Mucosa of stomach (tissue), 1 donor: Measurements from ENCODE around the gene DTX3L.
A peak's percentile ranks its signal among the peaks of the same experiment; 100 is the strongest.

Experiments
- H3K27me3 ChIP-seq: one replicate; pipeline ENCODE4 v1.7.0; 2013; ENCODE audit warnings: mild to moderate bottlenecking, low read length; ENCODE audit not compliant: control insufficient read depth, insufficient read depth
- H3K36me3 ChIP-seq: one replicate; pipeline ENCODE4 v1.7.0; 2013; ENCODE audit warnings: low read length; ENCODE audit not compliant: control insufficient read depth, insufficient read depth
- H3K4me1 ChIP-seq: one replicate; pipeline ENCODE4 v1.7.0; 2013; ENCODE audit warnings: mild to moderate bottlenecking, low read length; ENCODE audit not compliant: control insufficient read depth, insufficient read depth
- H3K4me3 ChIP-seq: one replicate; pipeline ENCODE4 v1.7.0; 2013; ENCODE audit warnings: low read length
- H3K9ac ChIP-seq: one replicate; pipeline ENCODE4 v1.7.0; 2013; ENCODE audit warnings: mild to moderate bottlenecking, low read length, moderate library complexity
- H3K9me3 ChIP-seq: one replicate; pipeline ENCODE4 v1.7.0; 2013; ENCODE audit warnings: mild to moderate bottlenecking, low read length, moderate library complexity; ENCODE audit not compliant: control insufficient read depth
- donor health status: Pancreatic carcinoma.

Gene DTX3L

DNA sequence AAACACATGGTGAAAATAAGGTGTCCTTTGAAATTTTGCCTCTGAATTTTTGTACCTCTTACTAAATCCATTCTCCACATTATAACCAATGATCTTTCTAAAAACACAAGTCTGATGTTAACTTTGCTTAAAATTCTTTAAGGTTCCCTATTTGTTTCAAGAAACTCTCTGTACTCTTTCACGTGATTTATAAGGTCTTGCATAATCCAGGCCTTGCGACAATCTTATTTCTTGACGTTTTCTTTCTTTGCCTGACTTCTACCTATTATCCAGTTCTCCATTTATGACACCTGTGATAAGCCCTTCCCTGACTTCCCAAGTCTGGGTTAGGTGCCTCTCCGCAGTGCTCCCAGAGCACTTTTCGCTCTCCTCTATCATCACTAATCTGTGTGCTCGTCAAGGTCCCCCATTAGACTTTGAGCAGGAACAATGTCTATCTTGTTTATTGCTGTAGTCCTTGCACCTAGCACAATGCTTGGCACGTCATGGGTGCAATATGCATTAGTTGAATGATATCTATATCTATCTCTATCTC, 25.1 kb upstream of the DTX3L start:
- Histone ChIP-seq H3K4me1 (no peaks in the 10 kb centered on the region), H3K9me3 (no peaks in the 10 kb centered on the region), H3K9ac (no peak overlapping the region), H3K27me3 (no peaks in the 10 kb centered on the region), H3K36me3 (peaks cover 14% of the 10 kb centered on the region), H3K4me3 (no peak overlapping the region)

DNA sequence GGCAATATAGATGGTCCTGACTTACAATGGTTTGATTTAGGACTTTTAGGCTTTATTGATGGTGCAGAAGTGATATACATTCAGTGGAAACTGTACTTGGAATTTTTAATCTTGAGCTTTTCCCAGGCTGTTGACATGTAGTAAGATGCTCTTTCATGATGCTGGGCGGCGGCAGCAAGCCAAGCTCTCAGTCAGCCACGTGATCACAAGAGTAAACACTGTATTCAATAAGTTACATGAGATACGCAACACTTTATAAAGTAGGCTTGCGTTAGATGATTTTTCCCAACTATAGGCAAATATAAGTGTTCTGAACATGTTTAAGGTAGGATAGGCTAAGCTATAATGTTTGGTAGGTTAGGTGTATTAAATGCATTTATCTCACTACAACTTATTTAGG, 18.0 kb upstream of the DTX3L start:
- Histone ChIP-seq H3K27me3 (no peaks in the 10 kb centered on the region), H3K9me3 (no peaks in the 10 kb centered on the region), H3K36me3 (peaks cover 15% of the 10 kb centered on the region), H3K4me1 (no peaks in the 10 kb centered on the region), H3K9ac (no peak overlapping the region), H3K4me3 (no peak overlapping the region)

DNA sequence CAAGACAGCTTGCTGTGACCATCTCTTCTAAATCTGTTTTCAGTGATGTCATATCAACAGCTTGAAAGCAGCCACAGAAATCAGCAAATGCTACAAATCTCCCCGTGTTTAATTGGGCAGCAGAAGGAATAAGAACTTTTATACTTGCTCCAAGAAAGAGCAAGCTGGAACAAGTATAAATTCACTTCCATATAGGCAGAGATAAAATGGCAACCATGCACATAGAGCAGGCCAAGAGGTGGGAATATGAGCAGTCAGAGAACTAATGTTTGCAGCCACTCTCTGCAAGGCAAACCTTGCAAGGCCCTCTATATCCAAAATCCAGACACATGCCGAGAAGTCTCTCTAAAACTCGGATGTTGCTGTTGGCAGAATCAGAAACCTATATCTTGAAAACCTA, 16.1 kb upstream of the DTX3L start:
- Histone ChIP-seq H3K4me3 (no peak overlapping the region), H3K4me1 (no peaks in the 10 kb centered on the region), H3K36me3 (peaks cover 15% of the 10 kb centered on the region), H3K27me3 (no peaks in the 10 kb centered on the region), H3K9me3 (no peaks in the 10 kb centered on the region), H3K9ac (no peak overlapping the region)

DNA sequence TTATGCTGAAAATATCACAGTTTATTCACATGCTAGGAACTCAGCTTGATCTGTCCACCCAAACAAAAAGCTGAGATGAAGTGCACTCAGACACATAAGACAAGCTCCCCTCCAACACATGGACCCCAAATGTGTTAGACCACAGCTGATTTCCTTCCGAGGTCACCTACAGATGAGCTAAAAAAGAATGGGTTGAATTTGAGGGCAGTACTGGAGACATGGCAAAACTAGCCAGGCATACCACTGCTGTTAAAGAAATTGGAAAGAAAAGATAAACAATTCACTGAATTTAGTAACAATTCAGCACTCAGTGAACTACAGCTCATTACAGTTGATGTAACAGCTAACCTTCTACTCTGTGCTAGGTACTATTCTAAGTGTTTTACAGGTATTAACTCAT, 15.5 kb upstream of the DTX3L start:
- peaks cover 15% of the 10 kb centered on the region for H3K36me3 ChIP-seq
- H3K9me3 ChIP-seq: no peaks in the 10 kb centered on the region
- no peak overlapping the region for H3K4me3 ChIP-seq
- H3K9ac ChIP-seq: no peak overlapping the region
- H3K4me1 ChIP-seq: no peaks in the 10 kb centered on the region
- H3K27me3 ChIP-seq: no peaks in the 10 kb centered on the region

DNA sequence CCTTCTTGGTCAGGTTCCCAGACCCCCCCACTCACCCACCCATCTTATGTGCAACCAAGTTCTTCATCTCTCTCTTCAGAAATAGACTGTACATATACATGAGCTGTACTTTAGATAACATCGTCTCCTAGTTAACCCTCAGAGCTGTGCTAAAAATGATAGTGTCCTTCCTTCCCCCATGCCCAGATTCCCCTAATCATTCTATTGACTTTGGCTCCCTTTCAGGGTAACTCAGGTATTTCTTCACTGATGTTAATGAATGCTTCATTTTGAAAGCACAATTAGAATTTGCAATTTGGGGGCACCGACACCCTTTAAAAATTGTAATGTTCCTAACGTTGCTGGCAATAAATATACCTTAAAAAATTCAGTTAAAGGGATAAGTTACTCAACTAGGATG, 11.0 kb upstream of the DTX3L start:
- Histone ChIP-seq H3K9me3 (no peaks in the 10 kb centered on the region), H3K9ac (no peak overlapping the region), H3K4me1 (no peaks in the 10 kb centered on the region), H3K27me3 (no peaks in the 10 kb centered on the region), H3K36me3 (peaks cover 4% of the 10 kb centered on the region), H3K4me3 (no peak overlapping the region)

DNA sequence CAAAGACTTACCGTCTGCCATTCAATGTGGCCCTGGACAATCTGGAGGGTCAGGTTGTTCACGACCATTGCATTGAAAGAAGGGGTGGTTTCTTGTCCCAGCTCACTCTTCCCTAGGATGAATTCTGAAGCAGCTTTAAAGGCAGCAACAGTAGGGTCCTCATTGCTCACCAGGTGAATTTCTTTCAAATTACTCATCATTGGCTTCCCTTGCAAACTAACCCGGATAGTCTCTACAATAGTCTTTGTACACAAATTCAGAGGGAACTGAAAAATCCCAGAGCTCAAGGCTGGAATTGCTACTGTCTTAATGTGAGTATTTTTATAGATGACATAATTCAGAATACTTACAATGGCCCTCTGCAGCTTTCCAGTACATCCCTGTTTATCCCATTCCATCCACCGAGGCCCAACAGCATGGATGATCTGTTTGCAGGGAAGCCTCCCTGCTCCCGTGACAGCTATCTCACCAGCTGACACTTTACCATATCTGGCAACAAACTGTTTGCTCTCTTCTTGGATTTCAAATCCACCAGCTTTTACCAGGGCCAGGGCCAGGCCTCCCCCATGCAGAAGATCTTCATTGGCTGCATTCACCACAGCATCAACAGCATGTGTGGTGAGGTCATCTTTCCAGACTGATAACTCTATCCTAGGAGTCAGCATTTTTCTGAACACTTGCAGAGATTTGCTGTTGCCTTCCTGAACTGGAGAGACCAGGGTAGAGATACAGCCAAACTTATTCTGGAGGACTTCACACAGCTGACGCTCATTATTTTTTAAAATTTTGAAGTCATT, 8.7 kb upstream of the DTX3L start:
- Histone ChIP-seq H3K4me1 (no peaks in the 10 kb centered on the region), H3K27me3 (no peaks in the 10 kb centered on the region), H3K9me3 (no peaks in the 10 kb centered on the region), H3K36me3 (no peaks in the 10 kb centered on the region), H3K4me3 (no peak overlapping the region), H3K9ac (no peak overlapping the region)

DNA sequence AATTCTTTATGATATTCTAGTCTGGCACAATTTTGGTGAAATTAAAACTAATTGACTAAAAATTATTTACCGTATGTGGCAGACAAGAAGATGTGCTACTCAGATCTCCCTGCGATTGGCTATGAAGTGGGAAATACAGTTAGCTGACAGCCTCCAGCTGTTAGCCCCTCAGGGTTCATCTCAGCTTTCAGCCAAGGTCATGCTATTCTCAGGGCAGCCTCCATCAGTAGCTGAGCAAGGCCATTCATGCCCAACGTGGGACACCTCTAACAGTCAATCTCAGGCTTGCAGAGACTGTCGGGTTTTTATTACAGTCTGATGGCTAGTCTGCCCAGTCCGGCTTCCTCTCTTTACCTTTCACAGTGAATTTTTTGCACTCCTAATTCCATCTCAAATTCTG, 6.8 kb upstream of the DTX3L start:
- Histone ChIP-seq H3K36me3 (no peaks in the 10 kb centered on the region), H3K9me3 (no peaks in the 10 kb centered on the region), H3K4me1 (peaks cover 3% of the 10 kb centered on the region), H3K9ac (no peak overlapping the region), H3K27me3 (no peaks in the 10 kb centered on the region), H3K4me3 (no peak overlapping the region)

DNA sequence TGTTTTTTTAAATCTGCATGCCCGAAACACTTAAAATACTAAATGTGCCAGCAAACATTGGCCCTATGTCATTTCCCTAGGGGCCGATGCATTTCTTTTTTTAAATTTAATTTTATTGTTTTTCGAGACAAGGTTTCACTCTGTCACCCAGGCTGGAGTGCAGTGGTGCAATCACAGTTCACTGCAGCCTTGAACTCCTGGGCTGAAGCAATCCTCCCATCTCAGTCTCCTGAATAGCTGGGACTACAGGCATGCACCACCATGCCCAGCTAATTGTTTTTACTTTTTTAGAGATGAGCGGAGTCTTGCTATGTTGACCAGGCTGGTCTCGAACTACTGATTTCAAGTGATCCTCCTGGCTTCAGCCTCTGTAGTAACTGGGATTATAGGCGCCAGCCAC, 5.5 kb upstream of the DTX3L start:
- H3K4me3 ChIP-seq: no peak overlapping the region

DNA sequence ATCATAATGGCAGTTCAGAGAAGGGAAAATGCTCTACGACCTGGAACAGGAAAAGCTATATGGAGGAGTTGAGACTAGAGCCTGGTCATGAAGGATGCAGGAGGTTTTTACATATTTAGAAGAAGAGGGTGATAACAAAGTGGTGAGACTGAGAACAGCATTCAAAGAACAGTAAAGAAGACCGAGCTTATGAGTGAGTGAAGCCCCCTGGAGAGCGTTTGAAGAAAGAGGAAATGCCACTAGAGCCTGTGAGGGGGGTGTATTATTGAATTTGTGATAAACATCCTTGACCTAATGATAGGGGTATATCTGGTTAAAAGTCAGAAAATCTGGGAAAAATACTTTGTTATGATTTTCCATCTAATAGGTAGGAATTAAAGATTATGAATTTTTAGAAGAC, 4.2 kb upstream of the DTX3L start:
- Histone ChIP-seq H3K27me3 (no peaks in the 10 kb centered on the region), H3K36me3 (no peaks in the 10 kb centered on the region)

More for the DNA sequence above, 5.5 kb upstream of the DTX3L start:
- Histone ChIP-seq H3K9ac (no peak overlapping the region), H3K27me3 (no peaks in the 10 kb centered on the region), H3K36me3 (no peaks in the 10 kb centered on the region), H3K9me3 (no peaks in the 10 kb centered on the region), H3K4me1 (peaks cover 10% of the 10 kb centered on the region)

DNA sequence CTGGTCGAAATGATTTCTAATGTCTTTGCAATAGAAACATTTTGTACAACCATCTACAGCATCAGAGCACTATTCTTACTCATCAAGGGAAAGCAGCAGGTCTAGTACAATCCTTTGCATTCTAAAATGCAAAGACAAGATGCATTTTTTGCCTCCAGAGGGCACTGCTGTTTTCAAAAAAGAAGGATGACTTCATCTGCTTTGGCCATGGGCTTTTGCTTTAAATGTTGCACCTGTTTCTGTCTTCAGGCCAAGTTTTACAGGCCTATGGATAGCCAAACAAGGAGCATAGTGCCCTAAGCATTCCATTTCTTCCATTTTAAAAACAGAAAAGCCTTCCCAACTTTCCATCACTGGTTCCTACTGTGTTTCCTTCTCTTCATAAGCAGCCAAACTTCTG, 3.5 kb upstream of the DTX3L start:
- peaks cover 10% of the 10 kb centered on the region for H3K4me1 ChIP-seq

More for the DNA sequence above, 4.2 kb upstream of the DTX3L start:
- no peak overlapping the region for H3K4me3 ChIP-seq
- H3K9ac ChIP-seq: no peak overlapping the region
- H3K9me3 ChIP-seq: no peaks in the 10 kb centered on the region
- peaks cover 10% of the 10 kb centered on the region for H3K4me1 ChIP-seq

DNA sequence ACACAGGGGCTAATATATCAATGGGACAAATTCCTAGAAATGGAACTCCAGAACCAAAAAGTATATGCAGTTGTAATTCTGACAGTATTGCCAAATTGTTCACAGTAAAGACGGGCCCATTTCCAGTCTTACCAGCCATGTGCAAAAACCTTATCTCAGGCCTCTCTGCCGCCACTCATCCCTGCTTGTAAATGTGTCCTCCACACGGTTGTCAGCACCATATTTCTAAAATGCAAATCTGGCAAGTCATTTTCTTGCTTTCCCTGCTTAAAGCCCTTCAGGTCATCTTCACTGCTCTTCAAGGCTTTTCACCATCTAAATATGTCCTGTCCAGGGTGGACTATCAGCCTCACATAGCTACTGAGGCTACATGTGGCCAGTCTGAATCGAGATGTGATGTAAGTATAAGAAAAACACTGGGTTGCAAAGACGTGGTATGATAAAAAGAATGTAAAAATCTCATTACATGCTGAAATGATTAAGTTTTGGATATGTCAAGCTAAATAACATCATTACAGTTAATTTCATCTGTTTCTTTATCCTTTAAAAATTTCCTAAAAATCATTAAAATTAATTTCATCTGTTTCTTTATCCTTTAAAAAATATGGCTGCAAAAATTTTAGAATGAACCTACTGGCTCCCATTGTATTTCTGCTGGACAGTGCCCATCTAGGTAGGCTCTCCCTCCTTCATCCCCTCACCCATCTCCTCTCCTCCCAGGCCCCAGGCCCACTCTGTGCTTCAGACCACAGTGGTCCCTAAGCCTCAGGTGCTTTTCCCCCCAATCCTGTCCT, 1.0 kb upstream of the DTX3L start:
- Histone ChIP-seq H3K4me1 (peaks cover 10% of the 10 kb centered on the region), H3K4me3 (peak overlapping the region; percentile 33), H3K27me3 (no peaks in the 10 kb centered on the region), H3K9me3 (no peaks in the 10 kb centered on the region), H3K36me3 (no peaks in the 10 kb centered on the region), H3K9ac (peak overlapping the region; percentile 97)

More for the DNA sequence above, 3.5 kb upstream of the DTX3L start:
- Histone ChIP-seq H3K4me3 (no peak overlapping the region), H3K9me3 (no peaks in the 10 kb centered on the region), H3K36me3 (no peaks in the 10 kb centered on the region), H3K9ac (no peak overlapping the region), H3K27me3 (no peaks in the 10 kb centered on the region)

DNA sequence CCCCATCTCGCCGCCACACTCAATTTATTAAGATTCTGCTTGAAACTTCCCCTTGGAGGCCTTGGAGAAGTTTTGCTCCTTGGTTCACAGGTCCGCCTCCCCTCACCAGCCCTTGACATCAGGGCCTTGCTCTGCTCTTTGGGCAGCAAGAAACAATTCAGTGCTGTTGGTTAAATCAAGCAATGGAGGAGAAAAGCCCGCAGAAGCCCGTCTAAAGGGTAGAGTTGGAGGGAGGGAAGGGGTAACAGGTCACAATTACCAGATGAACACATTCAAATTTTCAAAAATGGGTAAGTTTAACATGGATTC, 467 bp upstream of the DTX3L start:
- Histone ChIP-seq H3K27me3 (no peaks in the 10 kb centered on the region), H3K9me3 (no peaks in the 10 kb centered on the region), H3K4me3 (peak overlapping the region; percentile 33), H3K4me1 (peaks cover 10% of the 10 kb centered on the region), H3K36me3 (peaks cover 4% of the 10 kb centered on the region), H3K9ac (peak overlapping the region; percentile 97)
